Dendritic cell treated with granulocyte-macrophage colony-stimulating factor and Interleukin-4, amounts not matched to agents 40 ng/mL and 50 ng/mL, for 4 days (primary cell): Measurements from ENCODE around the gene IQSEC1.

ENCODE experiments used
- H3K27ac Mint-ChIP-seq: one replicate; pipeline ENCODE4 v1.8.0; 2022; ENCODE audit warnings: mild to moderate bottlenecking, mixed read lengths
- H3K27me3 Mint-ChIP-seq: one replicate; pipeline ENCODE4 v1.8.0; 2022; ENCODE audit warnings: mild to moderate bottlenecking, mixed read lengths
- H3K36me3 Mint-ChIP-seq: one replicate; pipeline ENCODE4 v1.8.0; 2022; ENCODE audit warnings: low read depth, mixed read lengths
- H3K4me1 Mint-ChIP-seq: one replicate; pipeline ENCODE4 v1.8.0; 2022; ENCODE audit warnings: low read depth, mixed read lengths
- H3K4me3 Mint-ChIP-seq: one replicate; pipeline ENCODE4 v1.8.0; 2022; ENCODE audit warnings: mild to moderate bottlenecking, moderate library complexity, mixed read lengths
- H3K9me3 Mint-ChIP-seq: one replicate; pipeline ENCODE4 v1.8.0; 2022; ENCODE audit warnings: mixed read lengths
- intact Hi-C: fragments of 100-400 bp; cut with micrococcal nuclease; formaldehyde crosslinking; loops from one replicate; pipeline ENCODE4 v1.15.0; 2022

IQSEC1 gene

DNA sequence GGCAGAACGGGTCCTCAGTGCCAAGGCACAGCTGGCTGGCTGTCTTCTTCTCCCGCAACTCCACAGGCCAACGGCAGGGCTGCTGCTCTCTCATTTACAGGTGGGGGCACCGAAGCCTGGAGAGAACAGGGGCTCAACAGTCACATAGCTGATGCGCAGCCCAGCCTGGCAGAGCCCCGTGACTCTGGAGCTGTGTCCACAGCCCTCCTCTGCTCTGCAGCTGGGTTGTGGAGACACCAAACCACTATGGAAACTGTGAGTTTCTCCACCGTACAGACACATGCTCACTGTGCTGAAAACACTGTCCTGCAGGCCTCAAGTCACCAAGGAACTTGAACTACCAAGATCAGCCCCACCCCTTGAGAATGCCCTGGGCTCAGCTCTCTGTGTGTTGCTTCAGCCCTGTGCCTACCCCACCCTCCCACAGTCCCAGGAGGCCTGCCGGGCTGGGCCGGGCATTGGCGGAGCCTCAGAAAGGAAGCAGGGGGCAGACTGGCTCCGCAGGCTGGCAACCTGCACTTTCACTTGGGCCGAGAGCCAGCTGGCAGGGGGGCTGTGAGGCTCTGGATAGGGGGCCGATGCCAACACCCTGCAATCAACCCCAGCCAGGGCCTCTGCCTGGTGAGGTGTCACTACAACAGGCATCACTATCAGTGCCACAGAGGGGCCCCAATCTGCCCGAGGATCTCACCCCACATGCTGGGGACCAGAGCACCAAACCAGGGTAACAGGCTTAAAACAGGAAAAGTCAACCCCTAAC, 118.2 kb downstream of the IQSEC1 start:
- Mint-ChIP-seq H3K4me1 (peaks cover 89% of the 10 kb centered on the region), H3K36me3 (peaks cover 71% of the 10 kb centered on the region), H3K27me3 (no peaks in the 10 kb centered on the region), H3K4me3 (peak overlapping the region; percentile 26), H3K27ac (peak overlapping the region; percentile 87), H3K9me3 (no peaks in the 10 kb centered on the region)
- intact Hi-C loops, result loop anchor here (5.0 kb wide), 1 partner anchor 37 kb away; no protein-coding TSS in a partner anchor

DNA sequence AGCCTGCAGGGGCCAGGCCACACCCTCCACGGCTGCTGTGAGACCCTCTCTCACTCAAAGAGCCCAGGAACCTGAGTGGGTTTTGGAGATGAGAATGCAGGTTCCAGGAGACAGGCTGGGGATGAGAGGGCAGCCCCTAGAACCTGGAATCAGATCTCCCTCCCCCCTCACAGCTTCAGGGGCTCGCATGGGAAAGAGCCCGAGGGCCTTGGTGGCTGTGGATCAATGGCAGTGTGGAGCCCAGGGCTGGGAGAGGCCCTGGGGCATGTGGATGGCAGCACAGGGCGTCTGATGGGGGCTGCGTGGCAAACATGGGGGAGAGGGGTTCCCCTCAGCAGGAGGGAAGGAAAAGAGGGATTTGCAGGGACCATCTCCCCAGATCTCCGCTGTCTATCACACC, 119.0 kb downstream of the IQSEC1 start:
- Mint-ChIP-seq H3K36me3 (peaks cover 79% of the 10 kb centered on the region), H3K4me3 (no peak overlapping the region), H3K9me3 (no peaks in the 10 kb centered on the region), H3K4me1 (peaks cover 89% of the 10 kb centered on the region), H3K27me3 (no peaks in the 10 kb centered on the region), H3K27ac (peak overlapping the region; percentile 87)
- intact Hi-C loops, result no loop called here

- H3K27ac Mint-ChIP-seq, result peak overlapping the region; percentile 87
These were observed 119.8 kb downstream of the IQSEC1 start for GRCh38 chr3:12953201-12953995.

GRCh38 chr3:12952343-12953200, 120.7 kb downstream of the IQSEC1 start:
- Mint-ChIP-seq H3K9me3 (no peaks in the 10 kb centered on the region), H3K4me3 (no peak overlapping the region), H3K27me3 (no peaks in the 10 kb centered on the region), H3K27ac (no peak overlapping the region), H3K4me1 (peaks cover 89% of the 10 kb centered on the region), H3K36me3 (peaks cover 76% of the 10 kb centered on the region)
- intact Hi-C loops, result no loop called here

More at GRCh38 chr3:12953201-12953995, 119.8 kb downstream of the IQSEC1 start:
- H3K4me3 Mint-ChIP-seq, result no peak overlapping the region
- H3K27me3 Mint-ChIP-seq, result no peaks in the 10 kb centered on the region
- peaks cover 78% of the 10 kb centered on the region for H3K36me3 Mint-ChIP-seq
- peaks cover 89% of the 10 kb centered on the region for H3K4me1 Mint-ChIP-seq
- intact Hi-C loops, result no loop called here
- H3K9me3 Mint-ChIP-seq, result no peaks in the 10 kb centered on the region

- Mint-ChIP-seq H3K27me3 (no peaks in the 10 kb centered on the region), H3K27ac (no peak overlapping the region), H3K4me3 (no peak overlapping the region), H3K36me3 (peaks cover 80% of the 10 kb centered on the region), H3K9me3 (no peaks in the 10 kb centered on the region), H3K4me1 (peaks cover 76% of the 10 kb centered on the region)
- intact Hi-C loops, result loop anchor here (5.0 kb wide), 1 partner anchor 33 kb away; no protein-coding TSS in a partner anchor
These were observed 124.1 kb downstream of the IQSEC1 start for GRCh38 chr3:12948891-12949711.

DNA sequence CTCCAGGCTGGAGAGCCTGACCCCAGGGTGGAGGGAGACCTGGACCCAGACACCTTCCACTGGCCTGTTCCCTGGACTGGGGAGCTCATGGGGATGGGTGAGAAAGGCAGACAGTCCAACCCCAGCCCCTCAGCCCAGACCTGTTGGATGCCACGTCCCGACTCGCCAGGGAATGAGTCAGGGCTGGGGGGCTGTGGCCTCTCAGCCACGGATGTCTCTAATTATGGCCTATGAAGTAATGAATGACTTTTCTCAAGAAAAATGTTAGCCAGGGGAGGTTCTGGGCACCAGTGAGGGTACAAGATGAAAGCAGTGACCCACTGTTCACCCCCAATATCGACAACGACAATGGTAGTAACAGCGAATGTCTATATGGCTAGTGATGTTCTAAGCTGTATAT, 124.9 kb downstream of the IQSEC1 start:
- Mint-ChIP-seq H3K4me3 (no peak overlapping the region), H3K9me3 (no peaks in the 10 kb centered on the region), H3K27ac (peak overlapping the region; percentile 66), H3K4me1 (peaks cover 69% of the 10 kb centered on the region), H3K27me3 (no peaks in the 10 kb centered on the region), H3K36me3 (peaks cover 80% of the 10 kb centered on the region)
- intact Hi-C loops, result loop anchor here (5.0 kb wide), 1 partner anchor 34 kb away; no protein-coding TSS in a partner anchor

DNA sequence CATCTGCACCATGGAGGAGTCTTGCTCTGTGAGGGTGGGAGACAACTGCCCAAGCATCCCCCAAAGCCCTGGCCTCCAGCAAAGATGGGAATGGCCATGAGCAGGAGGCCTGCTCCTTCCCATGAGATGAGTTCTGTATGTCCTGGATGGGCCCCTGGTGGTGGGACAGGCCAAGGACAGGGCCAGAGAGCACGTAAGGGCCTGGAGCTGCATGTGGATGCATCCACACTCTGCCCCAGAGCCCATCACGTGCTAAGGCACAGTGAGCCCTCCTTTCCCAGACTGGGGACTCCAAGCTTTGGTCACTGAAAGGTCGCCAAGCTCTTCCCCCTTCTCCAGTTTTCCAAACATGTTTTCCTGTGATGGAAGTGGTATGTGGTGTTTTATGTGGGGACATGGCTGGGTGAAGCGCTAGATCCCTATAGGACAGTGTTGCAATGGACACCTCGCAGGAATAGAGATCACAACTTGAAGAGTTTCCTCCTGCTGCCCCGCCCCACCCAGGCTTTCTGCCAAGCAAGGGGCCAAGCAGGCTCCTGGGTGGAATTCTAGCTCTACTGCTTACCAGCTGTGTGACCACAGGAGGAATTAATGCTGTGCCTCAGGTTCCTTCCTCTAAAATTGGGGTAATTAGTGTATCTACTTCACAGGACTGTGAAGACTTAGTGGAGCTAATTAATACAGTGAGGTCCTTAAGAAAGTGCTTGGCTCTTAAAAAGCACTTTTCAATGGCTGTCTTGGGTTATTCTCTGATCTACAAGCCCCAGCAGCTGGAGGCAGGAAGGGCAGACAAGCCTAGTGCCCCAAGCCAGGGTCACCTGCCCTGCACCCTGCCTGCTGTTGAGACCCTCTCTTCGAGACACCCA, 125.5 kb downstream of the IQSEC1 start:
- Mint-ChIP-seq H3K9me3 (no peaks in the 10 kb centered on the region), H3K27ac (peak overlapping the region; percentile 66), H3K27me3 (no peaks in the 10 kb centered on the region), H3K4me3 (no peak overlapping the region), H3K36me3 (peaks cover 80% of the 10 kb centered on the region), H3K4me1 (peaks cover 65% of the 10 kb centered on the region)
- intact Hi-C loops, result loop anchor here (2.0 to 5.0 kb wide), 2 partner anchors 19 to 35 kb away; no protein-coding TSS in a partner anchor

DNA sequence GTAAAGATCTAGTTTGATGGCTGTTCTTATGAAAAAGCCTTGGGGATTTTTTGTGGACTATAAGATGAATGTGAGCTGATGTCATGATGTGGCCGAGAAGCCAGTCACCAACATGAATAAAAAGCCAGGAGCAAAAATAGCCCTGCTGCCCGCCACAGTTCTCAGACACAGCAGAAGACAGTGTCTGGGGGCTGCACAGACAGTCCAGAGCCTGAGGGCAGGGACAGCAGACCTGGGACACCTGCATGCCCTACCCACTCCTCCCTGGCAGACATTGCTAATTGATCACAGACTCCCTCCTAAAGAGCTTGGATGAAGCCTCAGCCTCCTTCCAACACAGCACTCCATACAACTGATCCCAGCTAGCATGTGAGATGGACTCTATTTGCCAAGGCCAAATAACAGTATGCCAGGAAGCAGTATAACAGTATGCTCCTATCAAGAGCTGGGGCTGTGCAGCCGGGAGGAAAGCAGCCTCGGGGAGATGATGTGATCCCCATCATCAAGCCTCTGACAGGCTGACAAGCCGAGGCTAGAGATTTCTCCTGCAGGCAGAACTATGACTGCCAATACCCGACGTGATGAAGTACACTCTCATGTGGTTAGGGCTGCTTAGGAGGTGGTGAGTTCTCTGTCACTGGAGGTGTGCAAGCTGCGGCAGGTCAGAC, 126.4 kb downstream of the IQSEC1 start:
- intact Hi-C loops, result loop anchor here (2.0 to 5.0 kb wide), 2 partner anchors 20 to 36 kb away; no protein-coding TSS in a partner anchor
- Mint-ChIP-seq H3K4me1 (peaks cover 59% of the 10 kb centered on the region), H3K9me3 (no peaks in the 10 kb centered on the region), H3K4me3 (no peak overlapping the region), H3K36me3 (peaks cover 80% of the 10 kb centered on the region), H3K27ac (no peak overlapping the region), H3K27me3 (no peaks in the 10 kb centered on the region)

DNA sequence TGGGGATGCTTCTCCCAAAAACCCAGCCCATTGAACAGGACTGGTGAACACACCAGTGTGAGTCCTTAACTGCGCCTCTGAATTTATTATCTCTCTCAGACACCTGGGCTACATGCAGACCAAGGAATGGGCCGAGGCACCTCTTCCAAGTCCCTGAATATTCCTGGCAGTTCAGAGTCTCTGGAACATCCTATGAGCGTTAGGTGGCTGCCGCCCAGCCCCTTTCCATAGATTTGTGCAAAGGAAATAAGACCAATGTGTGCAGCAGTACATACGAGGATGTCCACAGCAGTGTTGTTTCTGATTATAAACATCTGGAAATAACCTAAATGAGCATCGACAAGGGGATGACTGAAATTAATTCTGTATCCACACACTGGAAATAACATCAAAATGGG, 127.0 kb downstream of the IQSEC1 start:
- Mint-ChIP-seq H3K4me3 (no peak overlapping the region), H3K4me1 (peaks cover 58% of the 10 kb centered on the region), H3K9me3 (no peaks in the 10 kb centered on the region), H3K27me3 (no peaks in the 10 kb centered on the region), H3K36me3 (peaks cover 80% of the 10 kb centered on the region), H3K27ac (no peak overlapping the region)
- intact Hi-C loops, result loop anchor here (2.0 to 5.0 kb wide), 2 partner anchors 21 to 36 kb away; no protein-coding TSS in a partner anchor

- Mint-ChIP-seq H3K36me3 (peaks cover 92% of the 10 kb centered on the region), H3K4me3 (no peak overlapping the region), H3K27ac (peak overlapping the region; percentile 27), H3K4me1 (peaks cover 67% of the 10 kb centered on the region), H3K9me3 (no peaks in the 10 kb centered on the region), H3K27me3 (no peaks in the 10 kb centered on the region)
- intact Hi-C loops, result loop anchor here (5.0 kb wide), 1 partner anchor 37 kb away; no protein-coding TSS in a partner anchor
These were observed 128.4 kb downstream of the IQSEC1 start for GRCh38 chr3:12944849-12945248.

GRCh38 chr3:12944413-12944812, 128.8 kb downstream of the IQSEC1 start:
- Mint-ChIP-seq H3K4me3 (no peak overlapping the region), H3K4me1 (peaks cover 67% of the 10 kb centered on the region), H3K36me3 (peaks cover 92% of the 10 kb centered on the region), H3K27ac (peak overlapping the region; percentile 27), H3K27me3 (no peaks in the 10 kb centered on the region), H3K9me3 (no peaks in the 10 kb centered on the region)
- intact Hi-C loops, result no loop called here
